HG02885 (cell line): Measurements from ENCODE around the gene TRIAP1.
"Not testable (repeated sequence)": the region's sequence is repeated elsewhere in the genome, so short reads cannot be mapped to it uniquely, and the experiment has no call there.

Source experiments
- ATAC-seq: cut with Tn5 transposase; IDR thresholded peaks from one replicate; pipeline ENCODE4 v1.9.1; 2021; ENCODE audit warnings: mild to moderate bottlenecking; ENCODE audit not compliant: unreplicated experiment, poor library complexity

TRIAP1 gene

GRCh38 chr12:120469450-120470149, 23.4 kb upstream of the TRIAP1 start, which contains the start of gene SRSF9:
Gene SRSF9, minus strand, starts transcription at chr12:120469748. Its CDS starts 139 bp downstream, at chr12:120469609.
- ATAC-seq: peak; percentile 88

GRCh38 chr12:120468821-120469449, 22.8 kb upstream of the TRIAP1 start:
- ATAC-seq: peak; percentile 31

GRCh38 chr12:120468325-120468820, 22.2 kb upstream of the TRIAP1 start:
- ATAC-seq: no peak

GRCh38 chr12:120467439-120467838, 21.3 kb upstream of the TRIAP1 start:
- no peak for ATAC-seq

DNA sequence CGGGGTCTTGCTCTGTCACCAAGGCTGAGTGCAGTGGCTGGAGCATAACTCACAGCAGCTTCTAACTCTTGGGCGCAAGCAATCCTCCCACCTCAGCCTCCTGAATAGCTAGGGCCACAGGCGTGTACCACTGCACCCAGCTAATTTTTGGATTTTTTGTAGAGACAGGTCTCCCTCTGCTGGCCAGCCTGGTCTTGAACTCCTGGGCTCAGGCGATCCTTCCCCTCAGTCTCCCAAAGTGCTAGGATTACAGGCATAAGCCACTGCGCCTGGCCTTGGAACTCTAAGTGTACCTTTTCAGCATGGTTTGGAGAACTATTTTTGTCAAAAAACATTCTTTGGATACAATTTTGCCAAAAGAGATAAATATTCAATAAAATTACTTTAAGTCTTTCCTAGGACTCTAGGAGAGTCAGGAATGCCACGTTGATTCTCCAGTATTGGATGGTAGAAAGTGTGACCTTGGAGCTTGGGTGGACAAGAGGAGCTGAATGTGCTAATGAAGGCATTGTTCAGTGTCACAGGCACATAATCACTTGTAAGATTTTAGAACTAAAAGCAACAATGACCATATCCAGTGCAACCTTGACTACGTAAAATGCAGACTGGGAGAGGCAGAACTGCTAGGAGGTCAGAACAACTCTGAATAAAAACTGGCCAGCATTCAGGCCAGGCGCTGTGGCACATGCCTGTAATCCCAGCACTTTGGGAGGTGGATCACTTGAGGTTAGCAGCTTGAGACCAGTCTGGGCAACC, 20.6 kb upstream of the TRIAP1 start:
- no peak for ATAC-seq

- no peak for ATAC-seq
Measured at GRCh38 chr12:120465756-120466155, 19.6 kb upstream of the TRIAP1 start.

- no peak for ATAC-seq
Measured at GRCh38 chr12:120463712-120464111, 17.5 kb upstream of the TRIAP1 start.

DNA sequence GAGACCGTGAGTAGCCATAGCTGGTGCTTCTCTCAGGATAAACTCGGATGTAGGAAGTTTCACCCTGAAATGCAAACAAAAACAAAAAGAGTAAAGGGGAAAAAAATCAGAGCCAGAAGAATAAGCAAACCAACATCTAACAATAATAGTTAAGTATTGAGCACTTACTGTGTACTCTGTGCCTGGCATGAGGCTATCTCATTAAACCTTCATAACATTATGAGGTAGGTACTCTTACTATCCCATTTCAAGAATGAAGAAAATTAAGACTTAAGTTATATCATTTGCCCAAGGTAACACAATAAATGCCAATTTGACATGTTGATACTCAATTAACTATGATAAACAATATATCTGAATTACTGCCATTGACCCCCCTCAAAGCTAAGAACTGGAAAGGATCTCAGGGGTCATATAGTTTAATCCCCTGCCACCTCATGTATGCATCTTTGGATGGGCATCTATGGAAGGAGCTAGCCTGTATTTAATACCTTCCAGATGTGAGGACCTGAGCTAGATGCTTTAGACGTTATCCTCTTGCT, 16.0 kb upstream of the TRIAP1 start:
- no peak for ATAC-seq

- no peak for ATAC-seq
Measured at GRCh38 chr12:120460157-120460556, 14.0 kb upstream of the TRIAP1 start.

- ATAC-seq: no peak
Measured at GRCh38 chr12:120457133-120457532, 10.9 kb upstream of the TRIAP1 start.

DNA sequence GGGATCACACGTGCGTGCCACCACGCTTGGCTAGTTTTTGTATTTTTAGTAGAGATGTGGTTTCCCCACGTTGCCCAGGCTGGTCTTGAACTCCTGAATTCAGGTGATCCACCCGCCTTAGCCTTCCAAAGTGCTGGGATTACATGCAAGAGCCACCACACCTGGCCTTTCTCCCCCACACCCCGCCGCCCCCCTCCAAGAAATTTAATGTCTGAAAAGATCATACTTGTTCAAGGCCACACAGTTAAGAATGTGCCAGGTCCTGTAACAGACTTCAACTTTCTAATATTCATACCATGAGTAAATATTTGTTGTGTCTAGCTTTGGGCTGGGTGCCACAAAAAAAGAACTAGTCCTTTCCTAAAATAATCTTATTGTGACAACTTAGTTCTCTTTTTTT, 9.1 kb upstream of the TRIAP1 start:
- no peak for ATAC-seq

- no peak for ATAC-seq
Measured at GRCh38 chr12:120453977-120454376, 7.8 kb upstream of the TRIAP1 start.

DNA sequence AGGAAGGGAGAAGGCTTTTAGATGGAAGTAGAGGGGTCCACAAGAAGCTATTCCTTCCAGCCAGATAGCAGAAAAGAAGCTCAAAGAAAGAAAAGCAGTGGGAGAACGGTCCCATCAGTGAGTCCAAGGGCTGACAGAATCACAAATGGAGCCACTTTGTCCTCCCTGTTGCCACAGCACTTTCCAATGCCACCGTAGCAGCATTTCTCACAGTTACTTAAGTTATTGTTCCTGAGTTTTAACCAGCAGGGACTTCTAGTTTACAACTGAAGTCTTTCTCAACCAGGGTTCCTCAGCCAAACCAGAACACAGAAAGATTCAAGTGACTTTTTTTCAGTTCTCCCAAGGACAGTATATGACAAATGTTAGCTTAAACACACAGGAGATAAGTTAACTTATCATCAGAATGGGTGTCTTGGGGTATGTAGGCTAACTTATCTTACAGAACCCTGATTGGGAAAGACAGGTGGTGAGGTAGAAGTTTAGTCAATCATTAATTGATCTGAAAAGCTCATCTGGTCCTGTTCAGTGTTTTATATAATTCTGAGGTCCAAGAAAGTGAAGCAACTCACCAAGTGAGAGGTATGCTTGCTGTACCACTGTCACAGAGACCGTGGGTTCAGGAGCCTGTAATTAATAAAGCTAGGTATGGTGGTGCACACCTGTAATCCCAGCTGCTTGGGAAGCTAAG, 7.0 kb upstream of the TRIAP1 start:
- ATAC-seq: no peak

GRCh38 chr12:120452524-120452923, 6.3 kb upstream of the TRIAP1 start:
- not testable (repeated sequence) for ATAC-seq

DNA sequence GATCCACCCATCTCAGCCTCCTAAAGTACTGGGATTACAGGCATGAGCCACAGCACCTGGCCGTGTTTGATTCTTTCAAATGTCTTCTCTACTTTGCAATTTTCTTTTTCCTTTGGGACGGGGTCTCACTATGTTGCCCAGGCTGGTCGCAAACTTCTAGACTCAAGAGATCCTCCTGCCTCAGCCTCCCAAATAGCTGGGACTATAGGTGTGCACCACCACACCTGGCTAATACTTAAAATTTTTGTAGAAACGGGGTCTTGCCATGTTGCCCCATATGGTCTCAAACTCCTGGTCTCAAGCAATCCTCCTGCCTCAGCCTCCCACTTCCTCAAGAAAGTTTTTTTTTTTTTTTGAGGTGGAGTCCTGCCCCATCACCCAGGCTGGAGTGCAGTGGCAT, 1.8 kb upstream of the TRIAP1 start:
- ATAC-seq: no peak

- ATAC-seq: not testable (repeated sequence)
Measured at GRCh38 chr12:120446844-120447178, 627 bp upstream of the TRIAP1 start.

GRCh38 chr12:120444676-120445075, 1.5 kb downstream of the TRIAP1 start:
- no peak for ATAC-seq

DNA sequence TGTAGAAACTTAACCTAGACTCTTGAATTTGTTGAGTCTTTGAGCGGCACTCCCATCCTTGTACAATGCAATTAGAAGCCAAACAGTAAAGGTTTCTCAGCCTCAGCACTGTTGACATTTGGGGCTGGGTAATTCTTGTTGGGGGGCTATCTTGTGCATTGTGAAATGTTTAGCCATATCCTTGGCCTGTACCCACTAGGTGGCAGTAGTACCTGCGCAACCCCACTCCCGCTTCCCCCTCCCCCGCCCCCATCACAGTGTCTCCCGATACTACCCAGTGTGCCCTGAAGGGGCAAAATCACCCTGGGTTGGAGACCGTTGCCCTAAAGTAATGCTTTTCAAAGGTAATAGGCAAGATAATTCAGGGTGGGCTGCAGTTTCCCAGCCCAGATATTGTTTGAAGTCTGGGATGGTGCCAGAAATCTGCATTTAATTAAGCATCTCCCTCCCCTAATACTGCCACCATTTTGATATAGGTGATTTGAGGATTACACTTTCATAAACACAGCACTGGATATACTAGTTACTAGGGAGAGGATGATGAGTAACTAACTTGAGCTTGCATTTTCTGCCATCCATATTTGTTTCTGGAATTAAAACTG, 6.4 kb downstream of the TRIAP1 start:
- no peak for ATAC-seq

GRCh38 chr12:120438495-120439198, 7.5 kb downstream of the TRIAP1 start:
- ATAC-seq: no peak
